Lower lobe of right lung (tissue), 2 donors: ENCODE results near the gene LGALS7. TPM values are rescaled to one million over a fixed set of nuclear protein-coding genes. Genes with fewer than 3 reads are reported as not detected.
"Not testable (repeated sequence)": the region's sequence is repeated elsewhere in the genome, so short reads cannot be mapped to it uniquely, and the experiment has no call there.

Source experiments
- ATAC-seq, 2 donors: fragments of 200-7000 bp; cut with Tn5 transposase; one replicate each; pipeline ENCODE4 v1.9.1; 2020 to 2022; ENCODE audit warnings: mild to moderate bottlenecking in 2 of 2, moderate library complexity in 2 of 2
- DNase-seq: peaks from one replicate; pipeline ENCODE4 v3.0.0-alpha.2; 2020
- H3K27ac ChIP-seq: fragments of 200-600 bp; one replicate; pipeline ENCODE4 v1.8.0; 2022
- H3K27me3 ChIP-seq: fragments of 200-600 bp; one replicate; pipeline ENCODE4 v1.8.0; 2022; ENCODE audit warnings: low read depth
- H3K36me3 ChIP-seq: fragments of 200-600 bp; one replicate; pipeline ENCODE4 v1.8.0; 2022; ENCODE audit warnings: mild to moderate bottlenecking
- H3K4me1 ChIP-seq: fragments of 200-600 bp; one replicate; pipeline ENCODE4 v1.8.0; 2022
- H3K4me3 ChIP-seq: fragments of 200-600 bp; one replicate; pipeline ENCODE4 v1.8.0; 2022; ENCODE audit warnings: mild to moderate bottlenecking
- H3K9me3 ChIP-seq: fragments of 200-600 bp; one replicate; pipeline ENCODE4 v1.8.0; 2022
- CTCF ChIP-seq: fragments of 200-600 bp; IDR thresholded peaks from one replicate; pipeline ENCODE4 v1.8.0; 2022; ENCODE audit warnings: antibody characterized with exemption, mild to moderate bottlenecking
- intact Hi-C: fragments of 100-400 bp; cut with DNase I; formaldehyde crosslinking; loops from one replicate; pipeline ENCODE4 v1.11.0; 2022
- total RNA-seq: library from RNA; stranded (reverse); fragmentation: NEBNext Ultra II Directional; extraction: Animal tissue kit (Norgen Biotek cat#: 25700); gene quantifications from one replicate; pipeline ENCODE4 v1.2.1, GENCODE V29; 2021
- donor health status: DM: no; HTN: yes; CAD: no; lungs with severe emphysema.

LGALS7 gene
- total RNA-seq, 1 donor from 2014 or later: not detected

DNA sequence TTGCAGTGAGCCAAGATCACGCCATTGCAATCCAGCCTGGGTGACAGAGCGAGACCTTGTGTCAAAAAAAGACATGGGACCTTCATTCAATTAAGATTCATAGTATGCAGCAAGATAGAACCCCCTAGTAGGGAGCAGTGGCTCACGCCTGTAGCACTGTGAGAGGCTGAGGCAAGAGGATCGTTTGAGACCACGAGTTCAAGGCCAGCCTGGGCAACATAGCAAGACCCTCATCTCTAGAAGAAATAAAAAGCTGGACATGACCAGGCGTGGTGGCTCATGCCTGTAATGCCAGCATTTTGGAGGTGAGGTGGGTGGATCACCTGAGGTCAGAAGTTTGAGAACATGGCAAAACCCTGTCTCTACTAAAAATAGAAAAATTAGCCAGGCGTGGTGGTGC is 7.1 kb upstream of the LGALS7 start:
- Histone ChIP-seq H3K9me3 (no peaks in the 10 kb centered on the region), H3K27ac (no peak overlapping the region), H3K27me3 (no peaks in the 10 kb centered on the region), H3K4me1 (no peaks in the 10 kb centered on the region), H3K4me3 (no peak overlapping the region), H3K36me3 (no peaks in the 10 kb centered on the region)
- TF ChIP-seq CTCF: no peak
- ATAC-seq (no peak), DNase-seq (peak; percentile 3)
- intact Hi-C loops: no loop called here

- H3K4me1 ChIP-seq: no peaks in the 10 kb centered on the region
- ATAC-seq (no peak), DNase-seq (no peak)
- no peak overlapping the region for H3K4me3 ChIP-seq
- no peak overlapping the region for H3K27ac ChIP-seq
- intact Hi-C loops: no loop called here
- H3K9me3 ChIP-seq: no peaks in the 10 kb centered on the region
- no peaks in the 10 kb centered on the region for H3K27me3 ChIP-seq
- no peak for TF ChIP-seq CTCF
- no peaks in the 10 kb centered on the region for H3K36me3 ChIP-seq
Measured at GRCh38 chr19:38778733-38779132, 5.4 kb upstream of the LGALS7 start.

GRCh38 chr19:38774181-38774950 is 1.0 kb upstream of the LGALS7 start:
- Histone ChIP-seq H3K36me3 (no peaks in the 10 kb centered on the region), H3K4me1 (peaks cover 8% of the 10 kb centered on the region), H3K27me3 (no peaks in the 10 kb centered on the region), H3K9me3 (no peaks in the 10 kb centered on the region), H3K27ac (no peak overlapping the region), H3K4me3 (no peak overlapping the region)
- no peak for ATAC-seq
- DNase-seq: no peak
- no peak for TF ChIP-seq CTCF
- intact Hi-C loops: no loop called here

DNA sequence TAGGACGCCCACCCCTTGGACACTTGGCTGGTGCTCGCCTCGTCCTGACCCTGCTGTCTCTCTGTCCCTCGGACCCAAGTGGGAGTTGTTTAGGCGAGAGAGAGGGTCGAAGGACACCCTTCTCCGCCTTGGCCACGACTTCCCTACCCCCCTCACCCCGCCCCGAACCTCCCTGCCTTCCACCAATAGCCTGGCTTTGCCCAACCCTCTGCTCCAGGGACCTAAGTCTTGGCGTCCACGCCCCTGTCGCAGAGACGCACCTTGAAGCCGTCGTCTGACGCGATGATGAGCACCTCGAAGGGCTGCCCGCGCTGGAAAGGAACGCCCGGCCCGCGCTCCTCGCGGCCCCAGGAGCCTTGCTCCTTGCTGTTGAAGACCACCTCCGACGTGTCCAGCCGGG is 1.7 kb downstream of the LGALS7 start:
- H3K27me3 ChIP-seq, H3K9me3 ChIP-seq, H3K36me3 ChIP-seq, DNase-seq, H3K27ac ChIP-seq, H3K4me3 ChIP-seq, intact Hi-C loops: not testable (repeated sequence)
- H3K4me1 ChIP-seq: peaks cover 12% of the 10 kb centered on the region
- ATAC-seq: peak in 1 of 2 donors; percentile 34

DNA sequence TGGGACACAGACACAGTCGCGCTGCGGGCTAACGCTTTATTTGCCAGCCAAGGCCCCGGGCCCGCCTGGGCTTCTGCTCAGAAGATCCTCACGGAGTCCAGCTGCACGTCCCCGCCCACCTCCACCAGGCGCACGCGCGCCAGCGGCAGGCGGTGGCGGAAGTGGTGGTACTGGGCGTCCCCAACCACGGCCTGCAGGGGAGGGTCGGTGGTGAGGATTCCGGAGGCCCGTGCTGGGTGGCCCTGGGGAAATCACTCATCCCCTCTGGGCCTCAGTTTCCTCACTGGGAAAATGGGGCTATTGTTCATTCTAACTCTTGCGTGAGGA is 2.4 kb downstream of the LGALS7 start:
- intact Hi-C loops: not testable (repeated sequence)

DNA sequence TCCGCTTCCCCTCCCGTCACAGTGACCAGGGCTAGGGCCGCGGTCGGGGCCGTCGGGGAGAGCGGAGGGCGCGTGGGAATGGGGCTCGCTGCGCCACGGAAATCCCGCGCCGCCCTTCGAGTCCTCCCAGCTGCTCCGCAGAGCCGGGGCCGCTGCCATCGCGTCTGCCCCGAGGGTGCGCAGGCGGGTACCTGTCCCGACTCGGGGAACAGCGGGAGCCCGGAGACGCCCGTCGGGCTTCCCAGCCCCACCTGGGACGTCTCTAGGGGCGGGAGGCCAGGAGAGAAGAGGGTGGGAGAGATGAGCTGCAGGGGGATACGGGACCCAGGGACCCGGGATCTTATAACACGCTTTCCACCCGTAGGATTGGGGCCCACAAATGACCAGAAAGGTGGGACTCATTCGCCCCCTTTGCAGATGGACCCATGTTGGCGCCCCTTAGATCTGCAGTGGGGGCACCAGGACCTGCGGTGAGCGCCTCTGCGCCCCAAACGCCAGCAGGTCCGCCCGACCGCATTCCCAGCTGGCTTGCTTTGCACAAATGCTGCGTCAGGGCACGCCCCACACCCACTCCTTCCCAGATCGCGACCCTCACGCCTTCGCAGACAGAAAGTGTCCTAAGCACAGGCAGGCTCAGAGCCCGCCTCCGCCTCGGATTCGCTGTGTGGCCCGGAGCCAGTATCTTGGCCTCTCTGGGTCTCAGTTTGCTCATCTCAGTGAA is 2.9 kb downstream of the LGALS7 start:
- DNase-seq, H3K36me3 ChIP-seq, intact Hi-C loops, H3K27me3 ChIP-seq, H3K9me3 ChIP-seq: not testable (repeated sequence)
- ATAC-seq: peak; percentile 47 to 49
- peaks cover 12% of the 10 kb centered on the region for H3K4me1 ChIP-seq
- peak overlapping the region; percentile 74 for H3K27ac ChIP-seq
- peak overlapping the region; percentile 42 for H3K4me3 ChIP-seq

More for the DNA sequence above, 2.4 kb downstream of the LGALS7 start:
- H3K4me1 ChIP-seq: peaks cover 12% of the 10 kb centered on the region
- H3K9me3 ChIP-seq, DNase-seq, H3K4me3 ChIP-seq, H3K36me3 ChIP-seq, H3K27me3 ChIP-seq, H3K27ac ChIP-seq: not testable (repeated sequence)
- peak; percentile 93 to 94 for ATAC-seq

DNA sequence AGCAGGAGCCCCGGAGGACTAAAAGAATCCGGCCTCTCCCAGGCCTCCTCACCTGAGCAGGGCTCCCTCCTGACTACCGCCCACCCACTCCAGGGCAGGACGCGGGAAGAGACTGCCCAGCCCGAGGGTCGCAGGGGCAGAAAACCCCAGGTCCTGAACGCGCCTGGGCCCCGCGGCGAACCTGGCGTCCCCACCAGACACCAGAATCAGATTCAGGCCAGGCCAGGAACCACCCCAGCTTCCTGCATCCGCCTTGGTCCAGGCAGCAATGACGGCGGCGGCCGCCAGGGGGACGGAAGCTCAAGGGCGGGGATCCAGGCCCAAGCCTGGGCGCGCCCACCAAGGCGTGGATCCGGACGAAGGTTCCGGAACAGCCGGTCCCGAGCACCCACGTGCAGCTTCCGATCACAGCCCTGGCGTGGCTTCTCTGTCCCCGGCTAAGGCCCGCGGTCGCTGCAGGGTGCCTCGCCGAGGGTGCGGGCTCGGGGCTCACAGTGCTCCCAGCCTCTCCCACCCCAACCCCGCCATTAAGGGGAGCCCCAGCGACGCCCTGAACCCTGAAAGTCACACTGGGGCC is 3.6 kb downstream of the LGALS7 start:
- no peaks in the 10 kb centered on the region for H3K27me3 ChIP-seq
- peak overlapping the region; percentile 74 for H3K27ac ChIP-seq
- peaks cover 12% of the 10 kb centered on the region for H3K4me1 ChIP-seq
- no peaks in the 10 kb centered on the region for H3K9me3 ChIP-seq
- intact Hi-C loops: no loop called here
- no peaks in the 10 kb centered on the region for H3K36me3 ChIP-seq
- ATAC-seq: peak; percentile 86 to 94
- peak; percentile 95 for DNase-seq
- peak overlapping the region; percentile 42 for H3K4me3 ChIP-seq
- TF ChIP-seq CTCF: peak; percentile 87
